ENCODE results near the gene DLGAP1.
"Not testable (repeated sequence)": the region's sequence is repeated elsewhere in the genome, so short reads cannot be mapped to it uniquely, and the experiment has no call there.

Gene DLGAP1

DNA sequence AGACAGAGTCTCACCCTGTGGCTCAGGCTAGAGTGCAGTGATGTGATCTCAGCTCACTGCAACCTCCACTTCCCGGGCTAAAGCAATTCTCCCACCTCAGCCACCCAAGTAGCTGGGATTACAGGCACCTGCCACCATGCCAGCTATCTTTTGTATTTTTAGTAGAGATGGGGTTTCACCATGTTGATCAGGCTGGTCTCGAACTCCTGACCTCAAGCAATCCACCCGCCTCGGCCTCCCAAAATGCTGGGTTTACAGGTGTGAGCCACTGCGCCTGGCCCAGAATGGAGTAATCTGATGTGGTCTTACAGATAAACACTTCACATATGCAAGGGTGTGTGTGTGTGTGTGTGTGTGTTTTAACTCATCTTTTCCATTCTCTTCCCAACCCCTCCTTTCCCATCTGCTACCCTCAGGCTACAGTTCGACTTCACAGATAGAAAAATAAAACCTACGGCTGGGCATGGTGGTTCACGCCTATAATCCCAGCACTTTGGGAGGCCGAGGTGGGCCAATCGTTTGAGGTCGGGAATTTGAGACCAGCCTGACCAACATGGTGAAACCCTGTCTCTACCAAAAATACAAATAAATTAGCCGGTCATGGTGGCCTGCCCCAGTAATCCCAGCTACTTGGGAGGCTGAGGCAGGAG lies 853.9 kb downstream of the DLGAP1 start:
- DNase-seq (ENCODE audit: low read depth), result not testable (repeated sequence)

DNA sequence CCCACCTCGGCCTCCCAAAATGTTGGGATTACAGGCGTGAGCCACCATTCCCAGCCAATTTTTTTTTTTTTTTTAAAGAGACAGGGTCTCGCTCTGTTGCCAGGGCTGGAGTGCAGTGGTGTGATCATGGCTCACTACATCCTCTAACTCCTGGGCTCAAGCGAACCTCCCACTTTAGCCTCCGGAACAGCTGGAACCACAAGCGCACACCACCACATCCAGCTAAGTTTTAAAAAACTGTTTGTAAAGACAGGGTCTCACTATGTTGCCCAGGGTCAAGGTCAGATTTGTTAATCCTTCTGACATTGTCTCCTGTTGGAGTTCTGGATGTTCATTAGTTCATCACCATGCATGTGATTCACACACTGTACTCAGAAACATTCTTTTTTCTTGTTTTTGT lies 855.2 kb downstream of the DLGAP1 start:
- no peak for DNase-seq (ENCODE audit: low read depth)

GRCh38 chr18:3599195-3599594 lies 855.9 kb downstream of the DLGAP1 start:
- DNase-seq (ENCODE audit: low read depth), result no peak

- DNase-seq (ENCODE audit: low read depth), result no peak
These were observed 856.5 kb downstream of the DLGAP1 start for GRCh38 chr18:3598581-3598980.

DNA sequence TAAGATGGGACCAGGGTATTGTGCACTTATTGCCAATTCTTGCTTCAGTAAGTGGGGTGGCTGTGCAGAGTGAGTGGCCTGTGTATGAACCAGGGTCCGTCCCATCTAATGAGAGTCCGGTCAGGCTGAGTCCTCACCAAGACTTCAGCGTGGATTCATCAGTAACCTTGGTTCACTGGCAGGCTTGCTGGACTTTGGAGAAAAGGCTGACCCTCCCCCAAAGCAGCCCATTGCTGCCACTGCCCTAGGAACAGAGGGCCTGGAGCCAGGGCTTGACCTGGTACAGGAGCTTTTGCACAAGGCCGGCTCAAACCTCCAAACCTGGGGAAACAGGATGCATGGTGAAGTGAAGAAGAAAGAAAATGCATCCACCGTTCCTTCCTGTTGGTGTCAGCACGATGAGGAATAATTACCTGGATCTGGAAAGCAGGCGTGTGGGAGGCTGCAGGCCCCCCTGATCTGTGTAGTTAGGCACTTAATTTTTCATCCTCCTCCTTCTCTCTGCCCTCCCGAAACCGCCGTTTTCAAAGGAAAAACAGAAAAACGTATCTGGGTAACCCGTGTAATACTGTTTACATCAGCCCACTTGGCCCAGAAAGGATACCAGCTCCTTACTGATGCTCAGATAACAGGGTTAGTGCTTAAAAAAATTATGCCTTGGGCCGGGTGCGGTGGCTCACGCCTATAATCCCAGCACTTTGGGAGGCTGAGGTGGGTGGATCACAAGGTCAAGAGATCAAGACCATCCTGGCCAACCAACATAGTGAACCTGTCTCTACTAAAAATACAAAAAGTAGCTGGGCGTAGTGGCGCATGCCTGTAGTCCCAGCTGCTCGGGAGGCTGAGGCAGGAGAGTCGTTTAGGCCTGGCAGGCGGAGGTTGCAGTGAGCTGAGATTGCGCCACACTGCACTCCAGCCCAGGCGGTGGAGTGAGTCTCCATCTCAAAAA lies 857.4 kb downstream of the DLGAP1 start:
- no peak for DNase-seq (ENCODE audit: low read depth)

DNA sequence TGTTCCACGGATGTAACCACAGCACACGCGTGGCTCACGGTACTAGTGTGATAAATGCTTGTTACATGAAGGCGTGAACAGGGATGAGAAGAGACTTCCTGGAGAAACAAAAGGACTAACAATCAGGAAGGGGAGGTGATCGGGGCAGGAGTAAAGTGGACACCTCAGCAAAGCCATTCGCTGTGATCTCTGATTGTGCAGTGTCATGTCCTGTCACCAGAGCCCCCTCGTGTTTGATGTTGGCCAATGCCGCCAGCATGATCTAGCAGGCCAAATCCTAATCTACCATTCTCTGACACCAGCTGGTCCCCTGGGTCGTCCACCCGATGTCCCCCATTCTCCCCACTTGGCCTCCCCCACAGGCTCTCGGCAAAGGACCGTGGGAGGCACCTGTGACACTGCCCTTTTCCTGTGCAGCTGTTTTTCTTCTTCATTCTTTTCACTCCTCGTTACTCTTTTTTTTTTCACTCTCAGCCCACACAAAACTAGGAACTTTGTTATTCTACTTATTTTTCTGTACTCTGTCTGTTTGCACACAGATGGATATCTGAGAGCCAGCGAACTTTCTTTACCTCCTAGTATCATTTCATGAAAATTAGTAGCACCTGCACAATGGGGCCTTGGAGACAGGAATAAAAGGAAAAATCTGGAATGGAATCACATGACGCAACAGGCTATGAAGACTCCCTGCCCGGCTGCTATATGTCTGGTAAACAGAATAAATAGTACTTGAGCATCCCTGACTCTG lies 858.3 kb downstream of the DLGAP1 start:
- no peak for DNase-seq (ENCODE audit: low read depth)

DNA sequence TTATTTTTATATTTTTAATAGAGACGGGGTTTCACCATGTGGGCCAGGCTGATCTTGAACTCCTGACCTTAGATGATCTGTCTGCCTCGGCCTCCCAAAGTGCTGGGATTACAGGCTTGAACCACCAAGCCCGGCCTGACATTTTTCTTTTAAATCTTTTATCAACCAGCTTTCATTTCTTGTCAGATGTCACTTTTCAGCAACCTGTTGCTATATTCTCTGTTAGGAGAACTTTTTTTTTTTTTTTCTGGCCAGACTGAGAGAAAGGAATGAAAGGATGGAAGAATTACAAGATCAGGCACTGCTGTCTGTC lies 858.8 kb downstream of the DLGAP1 start:
- no peak for DNase-seq (ENCODE audit: low read depth)

DNA sequence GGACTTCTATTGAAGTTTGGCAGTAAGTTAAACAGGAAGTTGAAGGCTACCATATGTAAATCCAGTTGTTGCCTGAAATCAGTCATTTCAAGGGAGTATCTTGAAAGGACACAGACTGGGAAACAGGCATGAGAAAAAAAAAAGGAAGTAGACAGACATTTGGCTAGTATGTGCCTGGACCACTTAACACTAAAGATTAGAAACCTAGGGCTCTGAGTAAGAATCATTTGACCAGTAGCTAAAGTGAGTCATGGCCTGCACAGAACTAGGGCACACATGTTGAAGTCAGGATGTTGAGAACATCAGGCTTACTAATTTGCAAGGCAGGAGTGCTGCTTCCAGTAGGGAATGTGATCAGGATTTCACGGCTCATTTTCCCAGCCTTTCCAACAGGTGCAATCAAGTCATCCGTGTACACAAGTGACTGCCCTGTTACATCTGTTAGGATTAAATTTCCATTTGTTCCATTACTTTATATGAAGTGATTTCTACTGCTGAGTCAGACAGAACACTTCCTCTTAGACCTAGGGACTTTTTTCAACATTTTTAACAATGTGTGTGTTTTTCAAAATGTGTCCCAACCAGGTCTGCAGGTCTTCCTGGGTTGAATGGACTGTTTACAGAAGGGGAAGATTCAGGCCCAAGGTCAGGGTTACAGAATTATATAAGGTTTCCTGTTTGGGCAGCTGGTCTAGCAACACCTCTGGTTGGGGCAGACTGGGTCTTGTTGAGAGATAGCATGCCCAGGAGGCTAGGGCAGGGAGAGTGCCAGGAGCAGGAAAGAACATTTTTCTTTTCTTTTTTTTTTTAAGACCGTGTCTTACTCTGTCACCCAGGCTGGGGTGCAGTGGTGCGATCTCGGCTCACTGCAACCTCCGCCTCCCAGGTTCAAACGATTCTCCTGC lies 859.5 kb downstream of the DLGAP1 start:
- no peak for DNase-seq (ENCODE audit: low read depth)

GRCh38 chr18:3594760-3595368 lies 860.2 kb downstream of the DLGAP1 start:
- DNase-seq (ENCODE audit: low read depth), result no peak

DNA sequence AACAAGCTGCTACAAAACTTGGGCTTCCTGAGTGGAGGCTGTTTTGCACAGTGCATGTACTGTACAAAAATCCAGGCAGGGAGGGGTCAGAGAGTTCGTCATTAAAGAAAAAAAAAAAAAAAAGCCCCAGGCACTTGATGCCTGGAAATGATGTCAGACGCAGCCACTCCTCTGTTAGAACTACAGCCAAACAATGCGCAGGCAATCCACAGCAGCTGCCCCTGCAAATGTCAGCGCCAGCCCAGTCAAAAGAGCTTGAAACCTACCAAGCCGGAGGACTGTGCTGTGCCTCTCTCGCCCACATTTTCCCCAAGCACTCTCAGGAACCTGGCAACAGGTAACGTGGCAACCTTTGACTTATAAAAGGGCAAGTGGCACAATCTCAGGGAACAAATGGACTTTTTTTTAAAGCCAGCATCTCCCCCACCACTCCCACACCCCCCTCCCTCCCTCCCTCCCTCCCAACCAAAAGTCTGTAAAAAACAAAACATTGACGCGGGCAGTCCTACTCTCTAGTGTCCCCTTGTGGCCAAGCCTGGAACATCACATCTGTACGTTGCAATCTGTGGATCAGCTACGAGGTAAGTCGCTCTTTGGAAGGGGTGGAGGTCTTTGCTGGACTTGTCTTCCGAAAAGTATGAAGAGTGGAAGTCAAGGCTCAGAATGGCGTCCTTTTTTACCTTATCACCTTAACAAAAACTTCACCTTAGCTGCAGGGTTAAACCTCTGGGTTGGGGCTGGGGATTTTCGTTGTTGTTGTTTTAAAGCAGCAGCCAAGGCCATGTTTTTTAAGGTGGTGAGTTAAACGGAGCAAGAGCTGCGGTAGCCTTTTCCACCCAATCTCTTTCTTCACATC lies 861.0 kb downstream of the DLGAP1 start:
- peak; percentile 86 for DNase-seq (ENCODE audit: low read depth)

DNA sequence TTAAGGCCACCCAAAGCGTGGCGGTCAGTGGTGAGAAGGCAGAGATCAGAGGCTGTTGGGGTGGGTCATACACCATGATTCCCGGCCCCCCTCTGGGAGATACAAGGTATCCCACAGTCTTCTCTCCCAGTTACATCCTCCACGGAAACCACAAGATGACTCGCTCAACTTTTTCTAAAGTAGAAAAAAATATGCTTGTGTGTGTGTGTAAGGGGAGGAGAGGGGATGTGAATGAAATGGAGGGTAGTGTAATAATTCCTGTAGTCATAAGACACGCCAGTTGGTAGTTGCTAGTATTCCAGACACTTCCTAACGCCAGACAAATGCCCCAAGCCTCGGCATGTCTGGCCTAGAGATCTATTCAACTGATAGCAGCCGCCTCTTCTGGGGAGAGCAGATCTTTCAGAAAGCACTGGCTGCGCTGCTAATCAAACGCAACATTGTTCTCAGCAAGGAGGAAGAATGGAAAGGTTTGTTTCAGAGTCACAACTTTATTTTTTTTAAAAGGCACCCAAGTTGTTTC lies 861.7 kb downstream of the DLGAP1 start:
- no peak for DNase-seq (ENCODE audit: low read depth)

DNA sequence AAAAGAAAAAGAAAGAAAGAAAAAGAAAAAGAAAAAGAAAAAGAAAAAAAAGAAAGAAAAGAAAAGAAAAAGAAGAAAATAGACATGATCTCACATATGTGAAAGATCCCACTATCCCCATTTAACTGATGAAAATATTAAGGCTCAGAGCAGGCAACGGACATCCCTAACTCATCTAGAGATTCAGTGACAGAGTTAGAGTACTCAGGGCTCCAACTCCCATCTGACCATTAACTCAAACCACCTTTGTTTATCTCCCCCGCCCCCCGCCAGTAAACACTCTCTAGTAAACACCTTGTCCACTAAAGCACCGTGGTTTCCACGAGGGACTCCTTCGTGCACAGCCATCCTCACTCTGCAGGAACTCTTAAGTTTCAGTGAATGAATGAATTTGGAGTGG lies 862.2 kb downstream of the DLGAP1 start:
- no peak for DNase-seq (ENCODE audit: low read depth)

DNA sequence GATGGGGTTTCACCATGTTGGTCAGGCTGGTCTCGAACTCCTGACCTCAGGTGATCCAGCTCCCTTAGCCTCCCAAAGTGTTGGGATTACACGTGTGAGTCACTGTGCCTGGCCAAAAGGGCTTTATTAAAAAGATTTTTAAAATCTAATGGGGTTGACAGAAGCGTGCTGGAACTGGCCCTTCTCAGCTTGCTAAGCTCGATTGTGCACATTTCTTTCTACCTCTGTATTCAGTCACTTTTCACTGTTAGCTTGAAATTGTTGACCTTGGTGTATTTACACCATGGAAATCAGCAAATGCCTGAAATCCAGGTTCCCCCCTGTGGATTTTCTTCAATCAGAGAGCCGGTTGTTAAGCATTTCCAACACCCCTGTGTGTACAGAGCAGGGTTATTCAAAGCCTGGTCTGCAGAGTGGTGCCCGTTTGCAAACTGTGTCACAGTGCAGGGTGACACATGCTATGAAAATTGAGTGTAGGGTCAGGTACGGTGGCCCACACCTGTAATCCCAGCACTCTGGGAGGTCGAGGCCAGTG lies 864.9 kb downstream of the DLGAP1 start:
- no peak for DNase-seq (ENCODE audit: low read depth)

- DNase-seq (ENCODE audit: low read depth), result peak; percentile 43
These were observed 869.2 kb downstream of the DLGAP1 start for GRCh38 chr18:3585656-3586509.

GRCh38 chr18:3584897-3585460 lies 870.1 kb downstream of the DLGAP1 start:
- DNase-seq (ENCODE audit: low read depth), result no peak

DNA sequence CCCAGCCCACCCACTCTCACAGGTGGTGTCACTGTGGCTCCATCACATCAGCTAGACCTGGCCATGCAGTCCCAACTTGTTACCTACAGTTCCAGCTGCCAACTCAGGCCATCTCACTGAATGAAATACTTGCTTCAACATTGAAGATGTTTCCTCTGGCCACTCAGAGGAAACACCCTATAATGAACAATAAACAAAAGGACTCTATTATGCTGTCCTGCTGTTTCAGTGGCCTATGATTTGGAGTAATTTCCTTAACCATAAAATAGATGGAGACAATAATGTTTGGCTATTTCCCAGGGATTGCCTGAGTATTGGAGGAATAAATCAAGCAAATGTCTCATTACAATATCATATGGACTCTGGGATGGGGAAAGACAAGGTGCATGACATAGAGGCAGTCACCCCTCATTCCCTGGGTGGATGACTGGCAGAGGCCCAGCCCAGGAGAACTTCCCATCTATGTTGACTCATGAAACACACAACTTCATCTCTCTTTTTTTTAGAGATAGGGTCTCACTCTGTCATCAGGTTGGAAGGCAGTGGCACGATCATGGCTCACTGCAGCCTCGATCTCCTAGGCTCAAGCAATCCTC lies 870.7 kb downstream of the DLGAP1 start:
- no peak for DNase-seq (ENCODE audit: low read depth)

DNA sequence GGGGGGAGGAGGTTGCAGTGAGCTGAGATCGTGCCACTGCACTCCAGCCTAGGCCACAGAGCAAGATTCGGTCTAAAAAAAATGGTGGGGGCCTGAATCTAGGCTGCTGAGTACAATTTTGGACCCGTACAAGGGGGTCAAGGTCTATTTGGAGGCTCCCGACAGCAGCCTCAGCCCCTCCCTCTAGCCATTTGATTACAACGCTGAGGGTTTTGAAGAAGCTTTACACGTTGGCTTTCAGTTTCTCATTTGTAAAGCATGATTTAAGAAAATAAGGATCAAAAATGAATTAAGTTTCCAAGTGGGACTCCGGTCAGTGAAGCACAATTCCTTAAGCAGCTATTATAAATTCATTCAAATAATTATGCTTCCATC lies 871.2 kb downstream of the DLGAP1 start:
- DNase-seq (ENCODE audit: low read depth), result no peak

Data from T-helper 22 cell (primary cell).